ENCODE measurements around the gene IL1RAPL1.

Gene IL1RAPL1

DNA sequence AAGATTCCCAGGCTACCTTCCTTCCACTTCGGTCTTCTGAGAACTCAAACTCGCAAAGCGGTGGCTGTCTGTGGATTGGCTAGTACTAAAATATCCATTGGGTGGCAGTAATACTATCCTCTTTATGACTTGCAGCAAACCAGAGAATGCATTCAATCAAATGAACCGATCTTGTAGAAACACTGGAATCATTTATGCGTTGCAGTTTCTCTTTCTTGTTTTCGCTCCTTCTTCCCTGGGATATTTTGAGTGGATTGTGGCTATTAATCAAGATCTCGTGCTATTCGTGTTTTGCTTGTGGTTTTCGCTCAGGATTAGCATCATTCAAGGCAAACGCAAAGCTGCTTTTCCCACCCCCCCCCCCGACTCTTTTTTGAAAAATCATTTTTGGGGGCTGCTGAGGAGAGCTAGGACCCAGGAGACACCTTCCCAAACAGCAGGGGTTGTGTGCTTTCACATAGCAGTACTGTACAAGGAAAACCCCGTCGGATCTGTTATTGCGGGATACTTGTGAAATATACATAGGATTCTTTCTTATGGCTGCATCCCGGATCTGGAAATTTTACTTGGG, at the start of gene IL1RAPL1:
IL1RAPL1 (plus strand) TSS at position 466 of the 571 bp plus-strand sequence.
- DNase-seq (ENCODE audit: low spot score) = no peak

DNA sequence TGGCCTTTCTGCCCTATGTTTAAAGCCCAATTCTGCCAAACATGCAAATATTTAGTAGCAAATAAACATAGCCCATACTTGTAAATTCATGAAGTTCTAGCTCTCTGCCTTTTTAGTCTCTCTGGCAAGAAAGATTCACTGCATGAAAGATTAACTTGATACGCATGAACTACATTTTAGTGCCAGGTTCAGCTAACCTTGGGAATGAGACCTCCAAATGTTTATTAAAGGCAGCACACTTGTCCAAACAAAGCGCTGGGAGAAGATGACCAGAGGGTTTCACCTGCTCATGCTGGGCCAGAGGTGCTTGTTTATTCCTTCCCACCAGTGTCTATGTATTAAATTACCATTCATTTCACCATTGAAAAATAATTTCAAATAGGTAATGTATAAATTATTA, 44.5 kb upstream of the IL1RAPL1 start:
- no peak for DNase-seq (ENCODE audit: low spot score)

DNA sequence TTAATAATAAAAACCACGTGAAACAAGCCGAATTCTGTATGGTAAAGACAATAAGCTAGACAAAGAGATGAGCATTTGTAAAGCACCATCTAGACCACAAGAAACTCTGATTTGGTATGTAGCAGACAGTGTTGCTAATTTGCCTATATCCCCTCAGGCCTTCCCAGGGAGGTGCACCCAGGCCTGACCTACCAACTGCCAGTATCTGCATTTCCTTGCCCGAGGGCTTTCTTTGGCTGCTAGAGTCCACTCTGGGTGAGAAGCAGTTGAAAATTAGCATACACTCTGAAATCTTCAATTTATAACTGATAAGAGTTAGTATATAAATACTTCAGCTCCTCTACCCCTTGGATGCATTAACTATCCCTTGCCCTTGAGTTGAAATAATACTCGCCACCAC, 37.4 kb upstream of the IL1RAPL1 start:
- DNase-seq (ENCODE audit: low spot score) = no peak

DNA sequence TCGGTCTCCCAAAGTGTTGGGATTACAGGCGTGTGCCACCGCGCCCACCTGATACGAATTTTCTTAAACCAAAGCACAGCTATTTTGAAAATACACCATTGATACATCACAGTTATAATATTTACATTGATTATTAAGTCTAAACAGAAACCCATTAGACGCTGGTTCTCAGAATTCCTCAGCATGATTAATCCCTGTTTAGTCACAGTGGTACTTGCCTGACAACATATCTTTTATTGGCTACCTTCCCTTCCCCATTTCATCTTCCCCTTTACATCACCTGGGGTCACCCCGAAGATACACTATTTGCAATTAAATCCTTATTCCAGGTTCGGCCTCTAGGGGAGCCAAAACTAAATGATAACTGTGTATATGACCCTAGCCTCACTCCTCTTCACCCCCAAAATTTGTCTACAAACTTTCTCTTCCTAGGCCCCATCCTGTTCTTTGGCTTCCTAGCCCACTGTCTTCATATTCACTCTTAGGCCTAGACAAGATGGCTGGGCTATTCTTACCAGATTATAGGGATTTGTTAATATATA, 36.8 kb upstream of the IL1RAPL1 start:
- DNase-seq (ENCODE audit: low spot score) = no peak

DNA sequence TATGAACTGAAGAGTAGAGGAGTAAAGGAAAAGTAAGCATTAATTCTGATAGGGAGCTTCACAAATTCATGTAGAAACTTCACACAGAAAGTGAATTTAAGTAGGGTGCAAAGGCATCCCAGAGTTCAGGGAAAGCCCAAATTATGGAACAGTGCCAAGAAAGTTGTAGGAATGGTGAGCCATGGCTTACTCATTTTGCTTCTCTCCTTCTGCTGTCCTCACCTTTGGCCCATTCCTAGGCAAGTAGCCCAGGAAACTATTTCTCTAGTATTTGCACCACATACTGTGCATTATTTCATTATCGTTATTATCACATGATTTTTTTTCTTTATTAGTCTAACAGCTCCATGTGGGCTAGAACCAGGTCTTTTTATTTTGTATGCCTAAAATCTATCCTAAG, 34.9 kb upstream of the IL1RAPL1 start:
- DNase-seq (ENCODE audit: low spot score) = no peak

DNA sequence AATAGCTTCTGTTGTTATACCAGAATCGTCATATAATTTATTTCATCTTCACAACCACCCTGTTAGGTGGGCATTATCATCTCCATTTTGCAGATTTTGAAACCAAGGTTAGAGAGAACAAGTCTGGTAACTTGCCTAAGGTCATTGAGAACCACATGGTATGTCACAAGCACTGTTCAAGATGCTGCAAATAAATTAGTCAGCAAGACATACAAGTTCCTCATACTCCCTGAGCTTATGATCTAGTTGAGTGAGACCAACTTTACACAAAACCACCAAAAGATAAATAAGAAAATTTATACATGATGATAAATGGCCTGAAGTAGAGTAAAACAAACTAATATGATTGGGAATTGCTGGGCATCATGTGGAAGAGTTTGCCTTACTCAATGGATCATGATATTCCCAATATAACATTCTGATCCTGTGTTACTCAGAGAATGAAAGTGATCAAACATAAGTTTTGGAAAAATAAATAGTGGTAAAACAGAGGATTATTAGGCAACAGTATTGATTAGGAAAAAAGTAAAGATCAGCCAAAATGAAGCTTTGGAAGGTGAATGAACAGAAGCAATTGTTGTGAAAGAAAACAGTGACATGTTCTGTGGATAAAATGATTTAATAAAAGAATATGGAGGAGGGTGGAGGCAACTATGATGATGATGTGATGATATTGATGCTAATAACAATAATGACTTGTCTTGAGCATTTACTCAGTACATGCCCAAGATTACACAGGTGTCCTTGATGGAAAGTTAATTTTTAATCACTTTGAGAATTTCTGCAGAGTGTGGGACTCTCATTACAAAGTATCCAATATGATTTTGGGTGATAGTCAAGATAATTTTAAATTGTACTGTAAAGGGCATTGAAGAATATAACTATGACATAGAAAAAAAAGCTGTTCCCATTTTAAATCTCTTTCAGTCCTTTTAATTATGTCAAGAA, 34.1 kb upstream of the IL1RAPL1 start:
- no peak for DNase-seq (ENCODE audit: low spot score)

DNA sequence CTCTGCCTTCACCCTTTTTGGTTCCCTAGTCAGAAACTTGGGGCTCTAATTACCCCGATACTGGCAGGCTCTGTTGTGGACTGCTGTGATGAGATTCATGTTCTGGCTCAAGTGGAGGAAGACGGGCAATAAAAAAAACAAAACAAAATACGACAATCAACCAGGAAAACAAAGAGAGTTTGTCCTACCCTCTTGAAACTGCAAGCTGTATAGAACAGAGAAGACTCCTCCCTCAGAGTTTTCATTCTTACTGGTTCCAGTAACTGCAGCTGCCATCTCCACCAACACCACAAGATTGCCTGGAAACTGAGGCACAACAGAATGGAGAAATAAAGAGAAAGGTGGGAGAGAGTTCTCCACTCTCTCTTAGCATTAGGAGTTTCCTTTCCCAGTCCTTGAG, 11.1 kb upstream of the IL1RAPL1 start:
- DNase-seq (ENCODE audit: low spot score) = no peak

DNA sequence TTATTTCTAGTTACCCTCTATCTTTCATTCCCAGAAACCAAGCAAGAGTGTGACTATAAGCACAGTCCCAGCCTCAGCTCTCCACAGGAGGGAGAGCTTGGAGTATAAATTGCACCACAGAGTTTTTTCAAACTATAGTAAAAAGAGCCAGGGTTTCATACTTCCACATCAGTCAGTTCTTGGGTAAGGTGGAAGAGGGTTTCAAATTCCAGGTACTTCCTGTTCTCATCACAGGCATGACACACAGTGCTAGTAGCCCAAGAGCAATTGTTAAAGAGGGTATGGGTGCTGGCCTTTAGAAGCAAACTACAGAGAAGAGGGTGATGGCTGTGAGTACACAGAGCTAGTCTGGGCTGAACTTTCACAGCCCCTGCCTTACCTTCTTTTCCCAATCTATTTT, 5.7 kb upstream of the IL1RAPL1 start:
- DNase-seq (ENCODE audit: low spot score) = no peak

DNA sequence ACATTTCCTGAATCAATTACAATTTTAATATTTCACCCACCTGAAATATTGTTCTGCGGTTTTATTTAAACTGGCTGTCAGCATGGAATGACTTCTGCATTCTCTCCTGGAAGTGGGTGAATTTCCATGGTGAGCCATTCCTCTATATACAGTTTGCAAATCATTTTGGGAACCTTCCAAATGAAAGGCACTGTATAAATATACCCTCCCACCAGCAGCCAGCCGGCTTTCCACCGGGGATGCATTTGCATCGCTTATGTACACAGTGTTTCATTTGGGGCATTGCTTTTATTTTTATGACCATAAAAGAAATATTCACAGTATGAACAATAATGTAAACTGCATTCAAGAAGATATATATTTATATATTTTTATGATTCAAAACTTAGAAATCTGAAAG, 4.7 kb upstream of the IL1RAPL1 start:
- DNase-seq (ENCODE audit: low spot score) = no peak

DNA sequence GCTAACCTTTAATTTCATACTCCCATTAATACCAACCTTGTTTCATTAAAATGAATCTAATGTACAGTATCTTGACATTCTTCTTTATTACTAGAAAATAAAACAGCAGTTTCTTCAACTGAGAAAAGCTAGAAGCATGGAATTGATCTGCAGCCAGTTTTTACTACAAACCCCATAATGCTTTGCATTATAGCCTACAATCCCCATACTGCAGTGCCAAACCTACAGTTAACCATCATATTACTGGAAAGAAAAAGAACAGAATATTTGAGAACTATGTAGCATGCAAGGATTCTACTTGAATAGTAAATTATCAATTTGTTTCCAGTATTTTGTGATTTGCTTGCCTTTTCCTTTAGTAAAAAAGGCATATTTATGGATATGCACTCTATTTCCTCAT, 3.2 kb upstream of the IL1RAPL1 start:
- no peak for DNase-seq (ENCODE audit: low spot score)

DNA sequence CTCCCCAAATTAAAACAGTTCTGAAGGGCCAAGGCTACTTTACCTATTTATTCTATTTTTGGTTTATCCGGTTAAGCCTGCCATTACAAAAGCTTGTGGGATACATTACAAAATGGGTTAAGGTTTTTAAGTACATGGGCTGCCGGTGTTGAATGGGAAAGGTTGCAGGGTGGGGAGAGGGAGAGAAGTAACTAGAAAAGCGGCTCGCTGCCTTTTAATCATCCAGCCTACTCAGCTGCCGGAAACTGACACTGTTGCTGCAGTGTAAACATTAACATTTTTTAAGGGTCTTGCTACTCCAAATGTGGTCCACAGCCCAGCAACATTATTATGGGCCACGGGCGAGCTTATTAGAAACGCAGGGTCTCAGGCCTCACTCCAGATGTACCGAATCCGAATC, 1.5 kb upstream of the IL1RAPL1 start:
- DNase-seq (ENCODE audit: low spot score) = no peak

DNA sequence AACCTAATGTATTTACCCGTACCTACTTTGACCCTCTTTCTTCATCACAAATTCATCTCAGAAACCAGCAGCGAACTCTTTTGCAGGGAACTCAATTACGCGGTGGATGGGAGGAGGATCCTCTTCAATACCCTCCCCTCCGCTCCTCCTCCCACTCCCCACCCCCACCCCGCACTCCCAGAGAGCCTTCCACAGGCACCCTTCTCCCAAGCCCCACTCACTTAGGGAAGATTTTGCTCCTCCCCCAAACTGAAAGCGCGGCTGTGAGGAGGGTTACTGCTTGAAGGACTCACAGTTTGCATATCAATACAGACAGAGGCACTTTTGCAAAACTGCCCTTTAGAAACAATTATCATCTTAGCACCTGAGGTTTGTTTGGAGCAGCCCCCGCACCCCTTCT, 960 bp upstream of the IL1RAPL1 start:
- DNase-seq (ENCODE audit: low spot score) = no peak

DNA sequence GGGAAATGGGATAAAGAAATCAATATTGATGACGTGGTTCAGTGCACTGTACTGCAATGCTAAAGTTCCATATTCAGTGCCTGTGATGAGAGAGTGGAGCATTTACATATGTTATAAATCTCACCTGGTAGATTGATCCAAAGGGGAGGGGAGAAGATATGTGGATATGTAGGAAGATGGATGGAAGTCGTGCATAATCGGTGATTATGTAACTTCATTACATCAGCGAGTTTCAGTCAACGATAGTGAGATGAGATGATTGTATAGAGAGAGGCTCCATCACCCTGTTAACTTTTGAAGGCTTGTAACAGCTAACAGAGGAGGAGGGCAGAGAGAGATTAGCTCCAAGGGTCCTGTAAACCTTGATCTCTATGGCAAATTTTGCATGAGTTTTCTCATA, 1.8 kb downstream of the IL1RAPL1 start:
- DNase-seq (ENCODE audit: low spot score) = no peak

DNA sequence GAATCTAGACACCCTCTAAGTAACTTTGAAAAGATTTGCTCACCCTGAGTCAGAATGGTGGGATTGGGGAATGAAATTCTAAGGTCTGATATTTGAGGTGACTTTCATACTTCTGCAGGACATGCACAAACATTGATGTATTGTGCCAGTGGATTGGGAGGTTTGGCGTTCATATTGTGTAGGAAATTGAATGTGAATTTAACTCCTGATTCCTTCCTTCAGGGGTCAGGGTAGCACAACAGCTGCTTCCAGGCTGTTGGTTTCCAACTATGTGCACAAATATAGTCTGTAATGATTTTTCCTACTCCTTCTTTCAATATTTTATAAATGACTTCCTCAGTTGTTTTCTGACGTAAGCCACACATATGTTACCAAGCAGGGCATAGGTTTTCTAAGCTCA, 3.1 kb downstream of the IL1RAPL1 start:
- no peak for DNase-seq (ENCODE audit: low spot score)

DNA sequence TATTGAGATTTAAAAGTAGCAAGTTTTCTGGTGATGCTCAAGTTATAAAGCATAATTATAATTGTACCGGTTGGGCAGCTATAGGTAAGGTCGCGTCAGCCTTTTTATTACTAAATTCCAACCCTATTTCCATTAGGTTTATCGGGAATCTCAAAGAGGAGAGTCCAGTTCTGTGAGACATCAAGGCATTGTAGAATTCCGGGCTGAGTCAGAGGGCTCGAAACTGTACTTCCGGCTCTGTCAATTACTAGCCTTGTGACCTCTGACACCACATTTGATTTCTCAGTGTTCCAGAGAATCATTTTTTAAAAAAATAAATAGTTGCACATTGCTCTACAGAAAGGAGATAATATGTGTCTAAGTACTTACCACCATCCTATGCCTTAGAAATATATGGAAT, 4.3 kb downstream of the IL1RAPL1 start:
- no peak for DNase-seq (ENCODE audit: low spot score)

DNA sequence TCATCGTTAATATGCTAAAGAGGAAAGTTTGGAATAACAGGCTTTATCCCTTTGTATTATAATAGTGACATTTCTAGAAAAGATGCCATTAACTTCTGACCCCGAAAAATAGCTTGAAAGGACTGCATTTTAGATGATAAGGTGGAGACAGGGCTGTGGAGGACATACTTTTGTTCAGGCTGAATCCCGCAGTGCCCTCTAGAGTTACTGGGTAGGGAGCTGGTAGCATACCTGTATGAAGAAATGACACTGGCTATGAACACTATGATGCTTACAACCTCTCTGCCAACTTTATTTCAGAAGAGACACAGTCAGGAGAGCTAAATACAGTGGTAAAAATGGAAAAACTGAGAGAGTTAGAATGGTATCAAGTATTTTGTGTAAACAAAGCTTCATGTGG, 8.1 kb downstream of the IL1RAPL1 start:
- no peak for DNase-seq (ENCODE audit: low spot score)

DNA sequence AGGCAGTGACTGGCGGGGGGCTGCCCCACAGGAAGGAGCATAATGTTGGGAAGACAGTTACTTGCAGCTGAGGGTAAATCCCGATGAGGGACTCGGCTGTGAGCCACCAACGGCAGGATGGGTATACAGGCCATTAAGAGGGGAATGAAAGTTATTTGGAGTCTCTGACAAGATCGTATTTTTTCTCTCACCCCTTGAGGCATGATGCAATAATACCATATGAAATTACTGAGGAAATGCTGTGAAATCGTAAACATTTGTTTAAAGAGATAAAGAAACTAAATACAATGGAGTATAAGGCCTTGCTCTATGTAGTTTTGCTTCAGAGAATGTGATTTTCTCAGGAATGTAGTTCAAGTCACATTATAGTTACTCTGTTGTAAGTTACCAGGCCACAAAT, 12.7 kb downstream of the IL1RAPL1 start:
- DNase-seq (ENCODE audit: low spot score) = no peak

DNA sequence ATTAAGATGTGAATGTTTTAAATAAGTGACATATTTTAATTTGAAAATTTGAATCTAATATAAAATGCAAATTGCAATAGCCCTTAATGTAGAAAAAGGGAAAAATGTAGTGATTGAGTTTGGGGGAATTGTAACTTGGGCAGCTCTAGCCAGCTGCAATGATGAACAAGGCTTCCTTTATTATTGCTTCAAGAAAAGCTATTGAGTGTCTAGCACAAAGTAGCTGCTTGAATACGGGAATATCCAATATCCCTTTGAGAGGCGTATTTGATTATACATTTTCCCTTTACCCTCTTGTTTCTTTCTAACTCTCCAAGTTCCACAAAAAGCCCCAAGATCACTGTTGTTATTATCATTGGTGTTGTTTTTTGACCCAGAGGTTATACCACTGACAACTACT, 21.8 kb downstream of the IL1RAPL1 start:
- DNase-seq (ENCODE audit: low spot score) = no peak

DNA sequence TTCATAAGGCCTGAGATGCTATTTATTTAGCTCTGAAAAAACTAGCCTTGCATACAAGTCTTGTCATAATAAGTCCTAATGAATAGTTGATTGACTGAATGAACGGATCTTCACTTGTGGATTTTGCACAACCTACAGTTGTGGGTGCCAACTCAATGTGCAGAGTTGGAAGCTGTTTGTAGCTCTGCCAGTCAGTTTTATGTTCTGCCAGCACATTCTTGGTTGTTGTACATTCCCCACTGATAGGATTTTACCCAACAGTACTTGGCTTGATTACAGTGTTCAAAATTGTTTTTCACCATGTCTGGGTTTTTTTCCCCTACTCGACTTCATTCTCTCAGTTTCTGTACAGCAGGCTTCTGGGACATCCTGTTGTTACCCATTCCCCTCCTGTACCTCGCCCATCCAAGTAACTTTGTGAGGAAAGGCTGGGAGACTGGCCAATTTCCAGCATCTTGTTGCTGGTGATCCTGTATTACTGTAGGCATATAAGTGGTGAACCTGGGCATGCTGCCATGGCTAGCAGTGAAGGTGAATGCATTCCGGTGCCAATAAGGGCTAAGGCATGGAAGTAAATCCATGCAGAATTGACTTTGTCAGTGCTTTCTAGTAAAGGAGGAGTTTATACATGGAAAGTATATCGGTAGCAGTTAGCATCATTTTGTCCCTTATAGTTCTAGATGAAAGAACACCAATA, 22.8 kb downstream of the IL1RAPL1 start:
- no peak for DNase-seq (ENCODE audit: low spot score)

DNA sequence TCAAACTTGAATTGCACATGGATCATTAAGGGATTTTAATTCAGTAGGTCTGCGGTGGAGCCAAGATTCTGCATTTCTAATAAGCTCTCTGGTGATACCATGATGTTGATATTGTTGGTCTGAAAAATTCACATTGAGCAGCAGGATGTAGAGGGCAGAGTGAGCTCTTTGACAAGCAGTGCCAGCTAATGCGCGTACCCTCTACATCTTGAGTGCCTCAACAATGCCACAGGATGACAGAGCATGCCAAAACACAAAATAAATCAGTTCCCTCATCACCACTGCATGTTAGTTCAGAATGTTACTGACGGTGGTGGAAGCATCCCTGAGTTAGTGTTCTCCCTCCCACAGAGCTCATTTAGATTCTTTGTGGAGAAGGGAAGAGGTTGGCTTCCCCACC, 23.5 kb downstream of the IL1RAPL1 start:
- DNase-seq (ENCODE audit: low spot score) = no peak

DNA sequence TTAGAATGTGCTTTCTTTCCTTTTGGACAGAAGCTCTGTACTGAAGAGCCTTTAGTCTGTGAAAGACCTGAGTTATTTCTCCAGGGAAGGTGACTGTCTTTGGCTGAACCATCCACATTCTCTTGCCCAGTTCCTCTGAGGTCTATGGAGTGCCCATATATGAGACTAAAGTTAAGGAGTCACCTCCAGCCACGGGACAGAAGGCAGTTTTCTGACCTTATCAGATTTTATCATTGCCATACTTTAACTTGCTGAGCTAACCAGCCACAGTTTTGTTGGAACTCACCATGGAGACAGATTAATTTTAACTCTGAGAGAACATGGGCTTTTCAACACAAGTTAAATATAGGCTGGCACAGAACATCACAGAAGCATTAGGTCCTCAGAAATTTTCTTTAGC, 26.3 kb downstream of the IL1RAPL1 start:
- no peak for DNase-seq (ENCODE audit: low spot score)

DNA sequence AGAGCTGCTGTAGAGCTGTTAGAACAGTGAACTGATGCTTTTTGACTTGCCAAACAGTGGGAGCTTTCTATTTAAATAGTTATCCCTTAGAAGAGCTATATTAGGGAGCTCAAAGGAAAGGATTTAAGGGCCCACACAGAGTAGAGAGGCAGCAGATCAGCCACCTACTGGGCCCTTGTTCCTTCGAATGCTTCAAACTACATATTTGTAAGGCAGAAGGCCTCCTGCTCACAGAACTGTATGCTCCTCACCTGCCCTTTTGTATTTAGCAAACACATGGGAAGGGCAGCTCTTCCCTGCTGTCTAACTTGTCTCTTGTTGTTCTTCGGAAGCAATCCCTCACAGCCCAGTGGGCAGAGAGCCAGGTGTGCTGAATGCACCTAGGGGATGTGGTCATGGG, 38.0 kb downstream of the IL1RAPL1 start:
- no peak for DNase-seq (ENCODE audit: low spot score)

DNA sequence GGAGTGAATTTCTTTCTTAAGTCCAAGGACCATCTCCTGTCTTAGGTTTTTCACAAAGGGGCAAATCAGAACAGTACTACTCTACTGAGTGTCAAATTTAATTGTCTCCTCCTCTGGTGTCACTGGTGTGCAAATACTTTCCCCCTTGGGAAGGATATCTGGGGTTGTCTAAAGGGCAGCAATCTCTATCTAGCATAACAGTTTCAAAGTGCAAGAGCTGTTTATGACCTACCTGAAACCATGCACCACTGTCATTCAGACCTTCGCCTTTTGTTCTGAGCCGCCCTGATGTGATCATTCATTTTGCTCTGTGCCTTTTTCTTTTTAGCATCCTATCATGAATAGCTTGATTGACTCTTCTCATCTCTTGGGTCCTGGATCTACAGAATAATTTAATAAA, 39.3 kb downstream of the IL1RAPL1 start:
- no peak for DNase-seq (ENCODE audit: low spot score)

All from HuH-7 (cell line).